Osteocyte (in vitro differentiated cells): Measurements from ENCODE around the gene PTPRN2. TPM values are rescaled to one million over a fixed set of nuclear protein-coding genes. Genes with fewer than 3 reads are reported as not detected.
A peak's percentile ranks its signal among the peaks of the same experiment; 100 is the strongest.

Source experiments
- DNase-seq: peaks from one replicate; pipeline ENCODE4 v3.0.0; 2021; ENCODE audit warnings: mixed read lengths; ENCODE audit not compliant: unreplicated experiment; ENCODE audit errors: extremely low spot score
- H3K27ac Mint-ChIP-seq: one replicate; pipeline ENCODE4 v1.8.0; 2021; ENCODE audit warnings: mild to moderate bottlenecking, mixed read lengths; ENCODE audit not compliant: unreplicated experiment
- H3K27me3 Mint-ChIP-seq: one replicate; pipeline ENCODE4 v1.8.0; 2021; ENCODE audit warnings: mixed read lengths; ENCODE audit not compliant: unreplicated experiment
- H3K36me3 Mint-ChIP-seq: one replicate; pipeline ENCODE4 v1.8.0; 2021; ENCODE audit warnings: mixed read lengths; ENCODE audit not compliant: unreplicated experiment
- H3K4me1 Mint-ChIP-seq: one replicate; pipeline ENCODE4 v1.8.0; 2021; ENCODE audit warnings: mixed read lengths; ENCODE audit not compliant: unreplicated experiment
- H3K4me3 Mint-ChIP-seq: one replicate; pipeline ENCODE4 v1.8.0; 2021; ENCODE audit warnings: mild to moderate bottlenecking, moderate library complexity, mixed read lengths; ENCODE audit not compliant: unreplicated experiment
- H3K9me3 Mint-ChIP-seq: one replicate; pipeline ENCODE4 v1.8.0; 2021; ENCODE audit warnings: mixed read lengths; ENCODE audit not compliant: unreplicated experiment
- CTCF ChIP-seq: fragments of 200-600 bp; sonication (generic); IDR thresholded peaks from 2 replicates; pipeline ENCODE4 v1.5.0; 2021; ENCODE audit warnings: antibody characterized with exemption, mild to moderate bottlenecking, moderate library complexity
- total RNA-seq: library from RNA; stranded (reverse); gene quantifications from 2 replicates; pipeline ENCODE4 v1.2.1, GENCODE V29; 2021

The PTPRN2 gene
- total RNA-seq, 1 donor from 2014 or later = 0.59 TPM

- no peak overlapping the region for H3K27ac Mint-ChIP-seq
- H3K9me3 Mint-ChIP-seq = peaks cover 30% of the 10 kb centered on the region
- H3K36me3 Mint-ChIP-seq = no peaks in the 10 kb centered on the region
- H3K27me3 Mint-ChIP-seq = no peaks in the 10 kb centered on the region
- TF ChIP-seq CTCF = no peak
- no peak overlapping the region for H3K4me3 Mint-ChIP-seq
- DNase-seq = peak; percentile 84
- H3K4me1 Mint-ChIP-seq = no peaks in the 10 kb centered on the region
These were observed 140.0 kb downstream of the PTPRN2 start for GRCh38 chr7:158447506-158448171.

GRCh38 chr7:158447151-158447505 lies 140.5 kb downstream of the PTPRN2 start:
- no peaks in the 10 kb centered on the region for H3K27me3 Mint-ChIP-seq
- peaks cover 30% of the 10 kb centered on the region for H3K9me3 Mint-ChIP-seq
- no peak overlapping the region for H3K27ac Mint-ChIP-seq
- no peaks in the 10 kb centered on the region for H3K4me1 Mint-ChIP-seq
- no peak overlapping the region for H3K4me3 Mint-ChIP-seq
- no peaks in the 10 kb centered on the region for H3K36me3 Mint-ChIP-seq
- no peak for TF ChIP-seq CTCF
- DNase-seq = no peak

- H3K9me3 Mint-ChIP-seq = peaks cover 26% of the 10 kb centered on the region
These were observed 140.9 kb downstream of the PTPRN2 start for GRCh38 chr7:158446706-158447105.

GRCh38 chr7:158446281-158446680 lies 141.3 kb downstream of the PTPRN2 start:
- Mint-ChIP-seq H3K4me3 (no peak overlapping the region), H3K4me1 (no peaks in the 10 kb centered on the region), H3K36me3 (no peaks in the 10 kb centered on the region), H3K9me3 (peaks cover 24% of the 10 kb centered on the region), H3K27me3 (no peaks in the 10 kb centered on the region), H3K27ac (no peak overlapping the region)
- peak; percentile 85 for DNase-seq
- no peak for TF ChIP-seq CTCF

More at GRCh38 chr7:158446706-158447105, 140.9 kb downstream of the PTPRN2 start:
- H3K4me1 Mint-ChIP-seq = no peaks in the 10 kb centered on the region
- H3K36me3 Mint-ChIP-seq = no peaks in the 10 kb centered on the region
- H3K27me3 Mint-ChIP-seq = no peaks in the 10 kb centered on the region
- H3K4me3 Mint-ChIP-seq = no peak overlapping the region
- no peak for TF ChIP-seq CTCF
- peak; percentile 73 for DNase-seq
- no peak overlapping the region for H3K27ac Mint-ChIP-seq

GRCh38 chr7:158445421-158446175 lies 142.0 kb downstream of the PTPRN2 start:
- H3K27me3 Mint-ChIP-seq = no peaks in the 10 kb centered on the region
- TF ChIP-seq CTCF = no peak
- H3K27ac Mint-ChIP-seq = no peak overlapping the region
- no peaks in the 10 kb centered on the region for H3K36me3 Mint-ChIP-seq
- H3K9me3 Mint-ChIP-seq = peaks cover 17% of the 10 kb centered on the region
- no peak overlapping the region for H3K4me3 Mint-ChIP-seq
- H3K4me1 Mint-ChIP-seq = no peaks in the 10 kb centered on the region
- peak; percentile 80 for DNase-seq
